ENCODE results near the gene KCNA1. TPM values are rescaled to one million over a fixed set of nuclear protein-coding genes. Genes with fewer than 3 reads are reported as not detected.

Gene KCNA1
- polyA plus RNA-seq, 1 donor (not counting 4 experiments of a cell fraction or from before 2014, with no cell fraction given), result not detected

GRCh38 chr12:4943938-4944284, 34.2 kb downstream of the KCNA1 start:
- Histone ChIP-seq H2AFZ (ENCODE audit: control insufficient read depth, low read length) (no peak overlapping the region), H3K9me3 (ENCODE audit: control insufficient read depth, low read depth, low read length) (no peaks in the 10 kb centered on the region), H3K4me2 (ENCODE audit: control insufficient read depth, extremely low read depth, insufficient read depth, low read depth, low read length) (no peak overlapping the region), H4K20me1 (ENCODE audit: control insufficient read depth, extremely low read depth, insufficient read depth, low read length) (no peaks in the 10 kb centered on the region), H3K36me3 (ENCODE audit: control insufficient read depth in 2 of 2, extremely low read depth in 1 of 2, insufficient read depth in 2 of 2, low read length in 2 of 2) (no peaks in the 10 kb centered on the region), H3K27me3 (ENCODE audit: control insufficient read depth, extremely low read depth, insufficient read depth, low read length) (no peaks in the 10 kb centered on the region), H3K4me3 (ENCODE audit: control insufficient read depth in 2 of 3, extremely low read depth in 1 of 3, insufficient read depth in 2 of 3, low read depth in 1 of 3, low read length in 3 of 3) (no peak overlapping the region), H3K9me1 (ENCODE audit: control insufficient read depth, extremely low read depth, insufficient read depth, low read length) (no peaks in the 10 kb centered on the region), H3K27ac (ENCODE audit: control insufficient read depth, insufficient read depth, low read length) (no peak overlapping the region), H3K9ac (ENCODE audit: control insufficient read depth, extremely low read depth, insufficient read depth, low read length) (no peak overlapping the region), H3K79me2 (ENCODE audit: control insufficient read depth, insufficient read depth, low read length) (no peaks in the 10 kb centered on the region), H3K4me1 (ENCODE audit: control insufficient read depth, extremely low read depth, insufficient read depth, low read length) (peaks cover 5% of the 10 kb centered on the region)
- DNase-seq (ENCODE audit: low read depth, low spot score), result no peak
- TF ChIP-seq, protein P1, sequence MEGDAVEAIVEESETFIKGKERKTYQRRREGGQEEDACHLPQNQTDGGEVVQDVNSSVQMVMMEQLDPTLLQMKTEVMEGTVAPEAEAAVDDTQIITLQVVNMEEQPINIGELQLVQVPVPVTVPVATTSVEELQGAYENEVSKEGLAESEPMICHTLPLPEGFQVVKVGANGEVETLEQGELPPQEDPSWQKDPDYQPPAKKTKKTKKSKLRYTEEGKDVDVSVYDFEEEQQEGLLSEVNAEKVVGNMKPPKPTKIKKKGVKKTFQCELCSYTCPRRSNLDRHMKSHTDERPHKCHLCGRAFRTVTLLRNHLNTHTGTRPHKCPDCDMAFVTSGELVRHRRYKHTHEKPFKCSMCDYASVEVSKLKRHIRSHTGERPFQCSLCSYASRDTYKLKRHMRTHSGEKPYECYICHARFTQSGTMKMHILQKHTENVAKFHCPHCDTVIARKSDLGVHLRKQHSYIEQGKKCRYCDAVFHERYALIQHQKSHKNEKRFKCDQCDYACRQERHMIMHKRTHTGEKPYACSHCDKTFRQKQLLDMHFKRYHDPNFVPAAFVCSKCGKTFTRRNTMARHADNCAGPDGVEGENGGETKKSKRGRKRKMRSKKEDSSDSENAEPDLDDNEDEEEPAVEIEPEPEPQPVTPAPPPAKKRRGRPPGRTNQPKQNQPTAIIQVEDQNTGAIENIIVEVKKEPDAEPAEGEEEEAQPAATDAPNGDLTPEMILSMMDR (optimal IDR thresholded peaks at IDR 0.05 in 1 of 3, IDR thresholded peaks at IDR 0.05 in 1 of 3, conservative IDR thresholded peaks at IDR 0.05 in 1 of 3; ENCODE audit: extremely low read depth in 1 of 3, insufficient read depth in 2 of 3, low read length in 3 of 3), result no peak
- TF ChIP-seq EZH2 (IDR thresholded peaks at IDR 0.05; ENCODE audit: low read length), result no peak
- FAIRE-seq, result no peak
- dilution Hi-C loops (cut with MboI; ENCODE audit: extremely low pct_ligation_motif_present, low sequenced_read_pairs), result no loop called here

DNA sequence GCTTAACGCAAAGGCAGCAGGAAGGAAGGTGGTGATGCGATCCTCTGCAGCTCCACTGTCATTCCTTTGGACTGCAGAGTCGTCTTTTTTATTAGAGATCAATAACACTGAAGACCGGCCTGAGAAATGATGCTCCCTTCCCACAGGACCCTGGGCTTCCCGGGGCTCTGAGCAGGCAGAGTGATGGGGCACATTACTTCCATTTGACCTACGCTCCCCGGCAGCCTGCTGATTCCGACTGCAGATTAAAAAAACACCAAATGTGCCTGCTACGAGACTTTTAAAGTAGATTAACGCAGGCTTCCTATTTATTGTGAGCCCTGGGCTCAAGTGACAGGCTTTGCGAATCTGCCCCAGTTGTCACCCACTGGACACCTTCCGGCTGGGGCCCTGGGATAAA, 37.5 kb downstream of the KCNA1 start:
- H3K36me3 ChIP-seq (ENCODE audit: control insufficient read depth in 2 of 2, extremely low read depth in 1 of 2, insufficient read depth in 2 of 2, low read length in 2 of 2), result no peaks in the 10 kb centered on the region
- H3K4me1 ChIP-seq (ENCODE audit: control insufficient read depth, extremely low read depth, insufficient read depth, low read length), result no peaks in the 10 kb centered on the region
- DNase-seq (ENCODE audit: low read depth, low spot score) (no peak), FAIRE-seq (no peak)
- no peak overlapping the region for H3K4me2 ChIP-seq (ENCODE audit: control insufficient read depth, extremely low read depth, insufficient read depth, low read depth, low read length)
- dilution Hi-C loops (cut with MboI; ENCODE audit: extremely low pct_ligation_motif_present, low sequenced_read_pairs), result no loop called here
- no peaks in the 10 kb centered on the region for H3K79me2 ChIP-seq (ENCODE audit: control insufficient read depth, insufficient read depth, low read length)
- H3K4me3 ChIP-seq (ENCODE audit: control insufficient read depth in 2 of 3, extremely low read depth in 1 of 3, insufficient read depth in 2 of 3, low read depth in 1 of 3, low read length in 3 of 3), result no peak overlapping the region
- no peak overlapping the region for H3K27ac ChIP-seq (ENCODE audit: control insufficient read depth, insufficient read depth, low read length)
- TF ChIP-seq EZH2 (IDR thresholded peaks at IDR 0.05; ENCODE audit: low read length), result no peak
- TF ChIP-seq, protein P1 (optimal IDR thresholded peaks at IDR 0.05 in 1 of 3, IDR thresholded peaks at IDR 0.05 in 1 of 3, conservative IDR thresholded peaks at IDR 0.05 in 1 of 3; ENCODE audit: extremely low read depth in 1 of 3, insufficient read depth in 2 of 3, low read length in 3 of 3), result no peak
- no peaks in the 10 kb centered on the region for H3K9me1 ChIP-seq (ENCODE audit: control insufficient read depth, extremely low read depth, insufficient read depth, low read length)
- H3K9ac ChIP-seq (ENCODE audit: control insufficient read depth, extremely low read depth, insufficient read depth, low read length), result no peak overlapping the region
- H3K27me3 ChIP-seq (ENCODE audit: control insufficient read depth, extremely low read depth, insufficient read depth, low read length), result peaks cover 4% of the 10 kb centered on the region
- no peaks in the 10 kb centered on the region for H4K20me1 ChIP-seq (ENCODE audit: control insufficient read depth, extremely low read depth, insufficient read depth, low read length)
- H2AFZ ChIP-seq (ENCODE audit: control insufficient read depth, low read length), result no peak overlapping the region
- no peaks in the 10 kb centered on the region for H3K9me3 ChIP-seq (ENCODE audit: control insufficient read depth, low read depth, low read length)
